SK-N-SH (cell line): ENCODE data around the gene NOTUM. TPM values are rescaled to one million over a fixed set of nuclear protein-coding genes. Genes with fewer than 3 reads are reported as not detected.

Experiments used
- CTCF ChIA-PET: fragments of 300-600, 350-600 bp; formaldehyde crosslinking; extraction: SDS; loops from one replicate; lab custom pipeline; 2021; lab: Yijun Ruan, JAX
- POLR2A ChIA-PET: fragments of 350-600 bp; sonication (Branson Sonifier 250); formaldehyde crosslinking; extraction: SDS; loops from one replicate; lab custom pipeline; 2020; ENCODE audit warnings: antibody characterized with exemption, inconsistent platforms; lab: Yijun Ruan, JAX
- DNase-seq: peaks from one replicate; pipeline ENCODE4 v3.0.0; 2012
- H2AFZ ChIP-seq: fragments of 200-600 bp; sonication (generic); 2 replicates; pipeline ENCODE4 v1.8.1; 2016; ENCODE audit warnings: antibody characterized with exemption, mild to moderate bottlenecking, low read depth
- H3F3A ChIP-seq: fragments of 200-600 bp; sonication (generic); replicated peaks from 2 replicates; pipeline ENCODE3; 2016; ENCODE audit warnings: antibody characterized with exemption, mild to moderate bottlenecking; ENCODE audit not compliant: insufficient read depth
- H3K27ac ChIP-seq, 2 experiments: fragments of 200-500 bp in 1 of 2; fragments of 200-600 bp in 1 of 2; sonication (Bioruptor generic) in 1 of 2; sonication (generic), shearing (Covaris generic) in 1 of 2; 2 replicates each; pipeline versions ENCODE4 v1.5.1 to v1.6.1; 2014 to 2016; ENCODE audit warnings: low read depth in 2 of 2, inconsistent platforms in 1 of 2, low read length in 1 of 2, mild to moderate bottlenecking in 1 of 2, mixed read lengths in 1 of 2
- H3K27me3 ChIP-seq: fragments of 200-600 bp; sonication (generic), shearing (Covaris generic); 2 replicates; pipeline ENCODE4 v1.6.1; 2016; ENCODE audit warnings: mixed run types; ENCODE audit not compliant: insufficient read depth
- H3K36me3 ChIP-seq, 2 experiments: fragments of 200-500 bp in 1 of 2; fragments of 200-600 bp in 1 of 2; sonication (Bioruptor generic) in 1 of 2; sonication (generic) in 1 of 2; replicated peaks in 1 of 2; 2 replicates each; pipeline versions ENCODE3 to v1.5.1; 2014 to 2016; ENCODE audit warnings: low read length in 1 of 2, mild to moderate bottlenecking in 1 of 2; ENCODE audit not compliant: insufficient read depth in 2 of 2, control insufficient read depth in 1 of 2
- H3K4me1 ChIP-seq, 2 experiments: fragments of 200-500 bp in 1 of 2; fragments of 200-600 bp in 1 of 2; sonication (Bioruptor generic) in 1 of 2; sonication (generic), shearing (Covaris generic) in 1 of 2; 2 replicates each; pipeline versions ENCODE4 v1.5.1 to v1.6.1; 2014 to 2016; ENCODE audit warnings: low read depth in 1 of 2, low read length in 1 of 2, mixed run types in 1 of 2; ENCODE audit not compliant: insufficient read depth in 2 of 2, control insufficient read depth in 1 of 2
- H3K4me2 ChIP-seq: fragments of 200-600 bp; sonication (generic), shearing (Covaris generic); 2 replicates; pipeline ENCODE4 v1.6.1; 2017; ENCODE audit warnings: mixed run types
- H3K4me3 ChIP-seq, 2 experiments: fragments of 200-500 bp in 1 of 2; fragments of 200-600 bp in 1 of 2; sonication (Bioruptor generic) in 1 of 2; sonication (generic), shearing (Covaris generic) in 1 of 2; 2 replicates each; pipeline versions ENCODE4 v1.5.1 to v1.8.1; 2014 to 2016; ENCODE audit warnings: low read depth in 2 of 2, inconsistent platforms in 1 of 2, low read length in 1 of 2, mild to moderate bottlenecking in 1 of 2, mixed read lengths in 1 of 2, moderate library complexity in 1 of 2
- H3K79me2 ChIP-seq: fragments of 200-600 bp; sonication (generic); 2 replicates; pipeline ENCODE4 v1.8.1; 2017; ENCODE audit warnings: mild to moderate bottlenecking; ENCODE audit not compliant: insufficient read depth
- H3K9ac ChIP-seq: fragments of 200-600 bp; sonication (generic); 2 replicates; pipeline ENCODE4 v1.6.1; 2017; ENCODE audit warnings: mixed run types
- H3K9me2 ChIP-seq: fragments of 200-600 bp; sonication (generic); 2 replicates; pipeline ENCODE4 v1.6.1; 2017; ENCODE audit warnings: mixed run types
- H3K9me3 ChIP-seq: fragments of 200-600 bp; sonication (generic); 2 replicates; pipeline ENCODE4 v1.6.1; 2017; ENCODE audit warnings: mixed run types, mild to moderate bottlenecking, moderate library complexity
- H4K20me1 ChIP-seq: fragments of 200-600 bp; sonication (generic); 2 replicates; pipeline ENCODE4 v1.6.1; 2017; ENCODE audit warnings: mild to moderate bottlenecking, mixed run types; ENCODE audit not compliant: insufficient read depth
- CHD2 ChIP-seq: fragments of 150-350 bp; IDR thresholded peaks from 2 replicates; pipeline ENCODE4 v1.6.1; 2018; ENCODE audit warnings: low read length; ENCODE audit not compliant: partially characterized antibody
- ELF1 ChIP-seq: IDR thresholded peaks from 2 replicates; pipeline ENCODE4 v1.4.0; 2012
- EP300 ChIP-seq, 2 experiments: IDR thresholded peaks; 2 replicates each; pipeline versions ENCODE4 v1.4.0 to v1.6.1; 2012; ENCODE audit warnings: borderline replicate concordance in 1 of 2, low read depth in 1 of 2, low read length in 1 of 2
- EZH2phosphoT487 ChIP-seq: fragments of 200-600 bp; sonication (generic); IDR thresholded peaks from 2 replicates; pipeline ENCODE4 v1.6.1; 2017; ENCODE audit warnings: low read depth, mixed run types, mild to moderate bottlenecking, antibody characterized with exemption, moderate library complexity, borderline replicate concordance
- FOXJ3 ChIP-seq: sonication (generic); formaldehyde crosslinking; IDR thresholded peaks from 2 replicates; pipeline ENCODE4 v1.5.1; 2020; ENCODE audit warnings: mild to moderate bottlenecking, missing genetic modification reagents
- IRF3 ChIP-seq: fragments of 150-350 bp; IDR thresholded peaks from 2 replicates; pipeline ENCODE4 v1.6.1; 2016; ENCODE audit warnings: mild to moderate bottlenecking, low read depth, low read length
- JUND ChIP-seq: IDR thresholded peaks from 2 replicates; pipeline ENCODE4 v1.4.0; 2012
- MAX ChIP-seq: IDR thresholded peaks from 2 replicates; pipeline ENCODE4 v1.4.0; 2012; ENCODE audit warnings: low read depth
- NRF1 ChIP-seq: IDR thresholded peaks from 2 replicates; pipeline ENCODE4 v1.6.1; 2012; ENCODE audit warnings: low read depth, mild to moderate bottlenecking, low read length
- POLR2AphosphoS5 ChIP-seq: IDR thresholded peaks from 2 replicates; pipeline ENCODE4 v1.6.1; 2012; ENCODE audit warnings: low read depth, low read length
- RAD21 ChIP-seq: IDR thresholded peaks from 2 replicates; pipeline ENCODE4 v1.6.1; 2012; ENCODE audit warnings: mild to moderate bottlenecking, low read length
- RCOR1 ChIP-seq: fragments of 150-350 bp; IDR thresholded peaks from 2 replicates; pipeline ENCODE4 v1.6.1; 2017; ENCODE audit warnings: antibody characterized with exemption, low read length
- RXRA ChIP-seq: IDR thresholded peaks from 2 replicates; pipeline ENCODE4 v1.4.0; 2012; ENCODE audit warnings: low read depth, mild to moderate bottlenecking, borderline replicate concordance
- SIN3A ChIP-seq: IDR thresholded peaks from 2 replicates; pipeline ENCODE4 v1.6.1; 2012; ENCODE audit warnings: low read depth, mild to moderate bottlenecking, low read length, moderate library complexity, borderline replicate concordance
- SMC3 ChIP-seq: IDR thresholded peaks from 2 replicates; pipeline ENCODE4 v1.6.1; 2012; ENCODE audit warnings: low read depth, low read length, improper control_type of control experiment
- TCF12 ChIP-seq: IDR thresholded peaks from 2 replicates; pipeline ENCODE4 v1.4.0; 2012
- ZBTB33 ChIP-seq: IDR thresholded peaks from 2 replicates; pipeline ENCODE4 v1.4.0; 2012; ENCODE audit warnings: low read depth, borderline replicate concordance
- WGBS: methylation state at CpG from one replicate; pipeline ENCODE4 v1.1.6; 2017; ENCODE audit warnings: low lambda C conversion rate; 5-methylcytosine and 5-hydroxymethylcytosine counted together
- polyA plus RNA-seq, 3 experiments: library from polyadenylated mRNA; depleted of rRNA; stranded (reverse); fragments of >200 nt; gene quantifications; 2 replicates each; pipeline ENCODE4 v1.2.3, GENCODE V29; 2012

Gene NOTUM
- polyA plus RNA-seq, 1 of the 3 experiments (the other 2 are of a cell fraction), result 0.33 TPM

DNA sequence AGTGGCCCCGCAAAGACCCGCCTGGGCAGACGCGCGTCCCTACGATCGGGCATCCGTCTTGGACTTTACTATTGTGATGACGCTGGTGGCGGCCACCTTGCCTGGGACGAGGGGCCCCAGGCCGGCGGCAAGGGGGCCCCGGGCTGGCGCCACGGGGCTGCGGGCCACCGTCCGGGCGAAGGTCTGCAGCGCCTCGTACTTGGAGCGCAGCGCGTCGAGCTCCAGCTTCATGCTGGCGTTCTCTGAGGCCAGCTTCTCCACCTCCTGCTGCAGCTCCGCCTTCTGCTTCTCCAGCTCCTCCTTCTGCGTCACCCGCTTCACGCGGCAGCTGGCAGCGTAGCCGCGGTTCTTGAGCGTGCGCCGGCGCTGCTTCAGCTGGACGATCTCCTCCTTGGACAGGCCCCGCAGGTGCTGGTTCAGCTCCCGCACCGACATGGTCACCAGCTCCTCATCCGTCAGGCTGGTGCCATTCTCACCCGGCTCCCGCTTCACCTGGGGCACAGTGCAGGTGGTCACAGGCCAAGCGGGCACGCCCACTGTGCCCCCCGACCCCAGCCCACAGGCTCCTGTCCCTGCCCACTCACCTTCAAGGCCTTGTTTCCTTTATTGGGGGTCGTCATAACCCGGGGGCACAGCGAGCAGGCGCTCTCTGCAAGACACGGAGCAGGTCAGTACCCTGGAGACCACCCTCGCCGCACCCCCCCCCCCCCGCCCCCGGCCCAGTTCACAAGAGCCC, 38.3 kb downstream of the NOTUM start:
- no peaks in the 10 kb centered on the region for H3K27me3 ChIP-seq
- WGBS, result 91% methylated on average over 46 of the region's 58 CpGs
- H3K36me3 ChIP-seq, result peaks cover 9 to 40% of the 10 kb centered on the region in 2 experiments
- peaks cover 15% of the 10 kb centered on the region for H3F3A ChIP-seq
- TF ChIP-seq RCOR1 (no peak), SIN3A (no peak), ELF1 (no peak), SMC3 (no peak), RAD21 (no peak), RXRA (no peak), EP300 (IDR thresholded peaks at IDR 0.05; ENCODE audit: borderline replicate concordance in 1 of 2, low read depth in 1 of 2, low read length in 1 of 2) (no peak), TCF12 (no peak), CHD2 (no peak), MAX (no peak), FOXJ3 (CRISPR knock-in tag) (no peak), ZBTB33 (no peak), JUND (no peak), POLR2AphosphoS5 (no peak), EZH2phosphoT487 (no peak), IRF3 (no peak), NRF1 (no peak)
- TF ChIP-seq, all 33 proteins: peak for 0
- peaks cover 78% of the 10 kb centered on the region for H4K20me1 ChIP-seq
- CTCF ChIA-PET, result interaction anchor here (1.9 to 11.7 kb wide), 2 partner anchors 38 to 54 kb away, joined by 6 to 107 read pairs; partner anchors contain the start of gene NOTUM
- H3K4me3 ChIP-seq, result no peak overlapping the region
- H3K9me3 ChIP-seq, result no peaks in the 10 kb centered on the region
- H3K4me2 ChIP-seq, result no peak overlapping the region
- no peaks in the 10 kb centered on the region for H3K9me2 ChIP-seq
- peaks cover 88% of the 10 kb centered on the region for H3K79me2 ChIP-seq
- no peak overlapping the region for H2AFZ ChIP-seq
- POLR2A ChIA-PET, result no interaction called here
- no peak overlapping the region for H3K9ac ChIP-seq
- no peak for DNase-seq
- H3K4me1 ChIP-seq, result peaks cover 15 to 23% of the 10 kb centered on the region in 2 experiments; a peak in 2 of 4 replicates
- H3K27ac ChIP-seq, result no peak overlapping the region
